IgD-negative memory B cell (primary cell): ENCODE data around the gene LATS1. TPM values are rescaled to one million over a fixed set of nuclear protein-coding genes. Genes with fewer than 3 reads are reported as not detected.
"Not testable (repeated sequence)": the region's sequence is repeated elsewhere in the genome, so short reads cannot be mapped to it uniquely, and the experiment has no call there.

Experiments
- H3K27ac Mint-ChIP-seq, 3 donors: one replicate each; pipeline ENCODE4 v1.8.0; 2020 to 2022; ENCODE audit warnings: mild to moderate bottlenecking in 3 of 3, mixed read lengths in 3 of 3, moderate library complexity in 1 of 3
- H3K27me3 Mint-ChIP-seq: one replicate; pipeline ENCODE4 v1.8.0; 2021; ENCODE audit warnings: mixed read lengths
- H3K36me3 Mint-ChIP-seq: one replicate; pipeline ENCODE4 v1.8.0; 2020; ENCODE audit warnings: mild to moderate bottlenecking, mixed read lengths
- H3K4me1 Mint-ChIP-seq, 3 donors: one replicate each; pipeline ENCODE4 v1.8.0; 2020 to 2022; ENCODE audit warnings: mixed read lengths in 3 of 3, mild to moderate bottlenecking in 1 of 3
- H3K4me3 Mint-ChIP-seq, 4 donors: one replicate each; pipeline ENCODE4 v1.8.0; 2020 to 2022; ENCODE audit warnings: mild to moderate bottlenecking in 4 of 4, mixed read lengths in 4 of 4, moderate library complexity in 3 of 4
- H3K9me3 Mint-ChIP-seq, 3 donors: one replicate each; pipeline ENCODE4 v1.8.0; 2020 to 2021; ENCODE audit warnings: mixed read lengths in 3 of 3, mild to moderate bottlenecking in 1 of 3
- polyA plus RNA-seq: library from polyadenylated mRNA; unstranded; fragments of 300-500 nt; fragmentation: Illumina TruSeq; gene quantifications from one replicate; pipeline ENCODE4 v1.2.3, GENCODE V29; 2021

LATS1 gene
- 12.4 TPM for polyA plus RNA-seq

DNA sequence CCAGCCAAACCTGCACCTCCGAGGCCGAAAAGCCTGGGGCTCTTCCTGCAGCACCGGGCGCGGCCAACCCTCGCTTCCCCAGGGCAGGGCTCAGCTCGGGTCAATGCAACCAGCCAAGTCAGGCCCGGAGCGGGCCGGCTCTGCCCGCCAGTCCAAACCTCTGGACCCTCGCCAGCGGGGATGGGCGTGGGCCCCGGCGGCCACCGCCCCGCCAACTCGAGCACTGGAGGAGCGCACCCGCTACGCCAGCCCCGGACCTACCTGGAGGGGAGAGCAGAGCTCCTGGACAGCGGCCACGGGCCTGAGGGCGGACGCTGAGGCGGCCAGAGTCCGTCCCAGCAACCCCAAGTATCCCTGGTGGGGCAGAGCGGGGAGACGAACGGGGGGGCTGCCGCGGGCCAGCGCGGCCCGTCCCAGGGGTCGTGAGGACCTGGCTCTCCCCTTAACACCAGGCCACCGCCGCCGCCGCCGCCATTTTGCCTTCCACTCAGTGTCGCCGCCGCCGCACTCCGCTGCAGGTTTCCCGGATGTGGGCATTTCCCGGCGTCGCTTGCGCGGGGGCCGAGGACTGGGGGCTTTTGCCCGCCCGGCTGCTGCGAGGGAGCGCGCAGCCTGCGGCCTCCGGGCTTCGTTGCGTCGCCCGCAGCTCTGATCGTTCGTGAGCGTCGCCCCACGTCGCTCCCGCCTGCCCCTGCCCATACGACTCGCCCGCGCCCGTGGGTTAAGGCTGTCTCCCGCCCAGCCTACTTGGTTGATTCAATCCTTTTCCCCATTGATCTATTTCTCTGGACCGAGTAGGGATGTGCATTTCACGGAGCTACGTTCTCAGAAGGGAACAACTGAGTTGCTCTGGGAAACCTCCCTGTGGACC is at the start of gene LATS1:
Gene LATS1, minus strand, starts transcription at position 514 of the 871 bp plus-strand sequence. CDS start 15,975 bp downstream, outside the sequence.
- H3K27me3 Mint-ChIP-seq: no peaks in the 10 kb centered on the region
- no peaks in the 10 kb centered on the region for H3K36me3 Mint-ChIP-seq
- H3K4me3 Mint-ChIP-seq: peak within 1 kb of the TSS; percentile 91 to 100 (median 96)
- no peaks in the 10 kb centered on the region for H3K9me3 Mint-ChIP-seq
- H3K27ac Mint-ChIP-seq: peak within 1 kb of the TSS; percentile 96 to 98 (median 98)
- H3K4me1 Mint-ChIP-seq: peaks cover 16 to 25% (median 23%) of the 10 kb centered on the region in 3 donors

DNA sequence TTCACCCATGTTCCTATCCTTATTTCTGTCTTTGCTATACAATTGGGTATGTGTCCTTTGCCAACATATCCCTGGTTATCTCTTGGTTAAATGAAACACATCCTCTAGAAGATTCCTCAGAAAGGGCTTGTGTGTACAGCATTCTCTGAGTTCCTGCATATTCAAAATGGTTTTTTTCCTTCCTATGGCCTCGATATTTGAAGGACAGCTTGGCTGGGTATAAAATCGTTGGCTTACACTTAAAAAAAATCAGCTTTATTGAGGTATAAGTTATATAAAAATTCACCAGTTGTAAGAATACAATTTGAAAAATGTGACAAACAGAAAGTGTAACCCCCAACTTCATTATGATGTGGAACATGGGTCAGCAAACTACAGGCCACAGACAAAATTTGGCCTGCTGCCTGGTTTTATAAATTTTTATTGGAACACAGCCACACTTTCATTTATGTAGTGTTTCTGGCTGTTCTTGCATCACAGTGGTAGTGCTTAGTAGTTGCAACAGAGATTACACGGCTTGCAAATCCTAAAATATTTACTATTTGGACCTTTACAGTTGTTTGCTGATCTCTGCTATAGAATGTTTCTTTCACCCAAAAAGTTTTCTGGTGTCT is 48.4 kb upstream of the LATS1 start:
- H3K36me3 Mint-ChIP-seq: peaks cover 13% of the 10 kb centered on the region
- H3K4me3 Mint-ChIP-seq: no peak overlapping the region
- H3K27me3 Mint-ChIP-seq: no peaks in the 10 kb centered on the region
- peaks cover 13 to 22% (median 15%) of the 10 kb centered on the region in 3 donors for H3K4me1 Mint-ChIP-seq
- no peak overlapping the region for H3K27ac Mint-ChIP-seq
- peaks cover 0 to 2% (median 0%) of the 10 kb centered on the region in 3 donors for H3K9me3 Mint-ChIP-seq

DNA sequence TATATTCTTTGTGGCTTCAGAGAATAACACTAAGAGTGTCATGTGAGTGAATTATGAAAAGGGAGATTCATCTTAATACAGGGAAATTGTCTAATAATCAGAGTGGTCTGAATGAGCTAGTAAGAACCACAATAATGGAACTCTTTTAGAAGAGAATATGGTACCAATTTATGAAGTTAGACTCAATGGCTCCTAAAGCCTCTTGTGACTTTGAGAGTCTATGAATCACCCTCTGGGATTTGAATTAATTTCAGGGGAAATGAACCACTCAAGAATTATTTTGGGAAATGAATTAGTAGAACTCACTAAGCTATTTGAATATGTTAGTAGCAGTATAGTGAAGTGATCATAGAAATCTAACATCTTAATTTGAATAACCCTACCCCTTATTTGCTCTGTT is 46.0 kb upstream of the LATS1 start:
- no peak overlapping the region for H3K27ac Mint-ChIP-seq
- H3K36me3 Mint-ChIP-seq: peaks cover 13% of the 10 kb centered on the region
- H3K27me3 Mint-ChIP-seq: no peaks in the 10 kb centered on the region
- H3K4me1 Mint-ChIP-seq: peaks cover 14 to 23% (median 22%) of the 10 kb centered on the region in 3 donors
- H3K9me3 Mint-ChIP-seq: peaks cover 0 to 2% (median 0%) of the 10 kb centered on the region in 3 donors
- no peak overlapping the region for H3K4me3 Mint-ChIP-seq

DNA sequence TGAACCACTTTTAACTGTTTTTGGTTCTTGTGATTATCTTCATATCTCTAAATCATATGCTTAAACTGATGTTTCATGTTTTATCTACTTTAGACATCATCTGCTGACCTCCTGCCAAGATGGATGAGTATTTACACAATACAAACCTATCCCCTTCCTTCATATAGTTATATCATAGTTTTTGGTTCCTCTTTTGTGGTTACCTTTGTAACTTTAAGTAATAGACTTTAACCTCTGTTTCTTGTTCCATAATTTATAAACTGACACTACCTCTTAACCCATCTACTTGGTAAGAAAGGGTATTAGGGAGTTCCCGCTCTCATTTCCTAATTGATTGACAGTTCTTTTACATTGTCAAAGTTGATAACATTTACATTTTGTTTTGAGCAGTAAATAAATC is 43.5 kb upstream of the LATS1 start:
- no peaks in the 10 kb centered on the region for H3K27me3 Mint-ChIP-seq
- H3K36me3 Mint-ChIP-seq: peaks cover 7% of the 10 kb centered on the region
- H3K4me1 Mint-ChIP-seq: peaks cover 19 to 23% (median 19%) of the 10 kb centered on the region in 3 donors
- no peaks in the 10 kb centered on the region for H3K9me3 Mint-ChIP-seq
- H3K4me3 Mint-ChIP-seq: no peak overlapping the region
- peak overlapping the region in 1 of 3 donors; percentile 5 for H3K27ac Mint-ChIP-seq

DNA sequence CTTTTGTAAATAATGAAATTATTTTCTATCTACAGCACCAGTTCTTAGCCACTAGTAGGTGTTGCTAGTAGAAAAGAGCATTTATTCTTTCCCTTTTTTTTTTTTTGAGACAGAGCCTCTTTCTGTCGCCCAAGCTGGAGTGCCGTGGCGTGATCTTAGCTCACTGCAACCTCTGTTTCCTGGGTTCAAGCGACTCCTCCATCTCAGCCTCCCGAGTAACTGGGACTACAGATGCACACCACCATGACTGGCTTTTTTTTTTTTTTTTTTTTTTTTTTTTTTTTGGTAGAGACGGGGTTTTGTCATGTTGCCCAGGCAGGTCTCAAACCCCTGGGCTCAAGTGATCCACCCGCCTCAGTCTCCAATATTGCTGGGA is 38.3 kb upstream of the LATS1 start:
- peaks cover 17 to 25% (median 24%) of the 10 kb centered on the region in 3 donors for H3K4me1 Mint-ChIP-seq
- H3K9me3 Mint-ChIP-seq: no peaks in the 10 kb centered on the region
- peaks cover 3% of the 10 kb centered on the region for H3K36me3 Mint-ChIP-seq
- H3K27ac Mint-ChIP-seq: peak overlapping the region in 1 of 3 donors; percentile 74
- no peaks in the 10 kb centered on the region for H3K27me3 Mint-ChIP-seq
- no peak overlapping the region for H3K4me3 Mint-ChIP-seq

DNA sequence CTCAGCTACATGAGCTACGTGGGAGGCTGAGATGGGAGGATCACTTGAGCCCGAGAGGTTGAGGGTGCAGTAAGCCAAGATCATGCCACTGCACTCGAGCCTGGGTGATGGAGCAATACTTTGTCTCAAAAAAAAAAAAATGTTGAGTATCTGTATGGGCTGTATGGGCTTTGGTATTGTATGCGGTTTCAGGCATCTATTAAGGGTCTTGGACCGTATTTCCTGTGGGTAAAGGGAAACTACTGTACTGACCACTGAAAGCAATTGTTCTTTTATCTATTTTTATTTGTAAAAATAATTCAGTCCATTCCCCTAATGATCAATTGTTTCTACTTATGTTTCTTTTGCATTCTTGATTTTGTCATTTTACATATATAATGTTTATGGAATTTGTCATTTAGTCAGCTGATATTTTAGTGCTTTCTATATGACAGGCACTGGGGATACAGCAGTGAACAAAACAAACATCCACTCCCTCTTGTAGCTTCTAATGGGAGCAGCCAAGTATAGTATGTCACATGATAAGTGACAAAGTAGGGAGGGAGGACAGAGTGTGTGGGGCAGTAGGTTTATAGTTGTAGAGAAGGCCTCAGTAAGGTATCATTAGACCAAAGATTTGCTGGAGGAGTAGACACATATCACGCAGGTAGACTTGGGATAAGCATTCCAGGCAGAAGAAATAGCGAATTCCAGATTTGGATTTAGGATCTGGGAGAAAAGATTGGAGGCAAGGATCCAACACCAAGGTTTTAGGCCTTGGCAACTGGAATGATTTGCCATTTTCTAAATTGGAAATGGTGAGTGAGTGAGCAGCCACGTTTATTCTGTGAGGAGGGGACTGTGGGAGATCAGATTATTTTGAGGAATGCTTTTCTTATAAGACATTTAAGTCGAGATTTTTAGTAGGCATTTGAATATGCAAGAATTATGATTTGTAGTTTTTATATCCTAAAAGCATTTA is 37.7 kb upstream of the LATS1 start:
- no peak overlapping the region for H3K4me3 Mint-ChIP-seq

DNA sequence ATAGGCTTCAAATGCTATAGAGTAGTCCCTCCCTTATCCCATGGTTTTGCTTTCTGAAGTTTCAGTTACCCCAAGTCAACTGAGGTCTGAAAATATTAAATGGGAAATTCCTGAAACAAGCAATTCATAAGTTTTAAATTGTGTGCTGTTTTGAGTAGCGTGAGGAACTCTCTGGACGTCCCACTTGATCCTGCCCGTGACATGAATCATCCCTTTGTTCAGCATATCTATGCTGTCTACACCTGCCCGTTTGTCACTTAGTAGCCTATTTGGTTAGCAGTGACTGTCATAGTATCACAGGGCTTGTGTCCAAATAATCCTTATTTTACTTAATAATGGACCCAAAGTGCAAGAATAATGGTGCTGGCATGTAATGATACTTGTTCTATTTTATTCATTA is 36.6 kb upstream of the LATS1 start:
- no peaks in the 10 kb centered on the region for H3K27me3 Mint-ChIP-seq
- H3K4me3 Mint-ChIP-seq: no peak overlapping the region
- no peak overlapping the region for H3K27ac Mint-ChIP-seq
- H3K4me1 Mint-ChIP-seq: peaks cover 12 to 26% (median 23%) of the 10 kb centered on the region in 3 donors
- no peaks in the 10 kb centered on the region for H3K36me3 Mint-ChIP-seq
- no peaks in the 10 kb centered on the region for H3K9me3 Mint-ChIP-seq

More for the DNA sequence above, 37.7 kb upstream of the LATS1 start:
- Mint-ChIP-seq H3K36me3 (peaks cover 3% of the 10 kb centered on the region), H3K27me3 (no peaks in the 10 kb centered on the region), H3K27ac (peak overlapping the region in 1 of 3 donors; percentile 74), H3K4me1 (peaks cover 18 to 27% (median 23%) of the 10 kb centered on the region in 3 donors), H3K9me3 (no peaks in the 10 kb centered on the region)

DNA sequence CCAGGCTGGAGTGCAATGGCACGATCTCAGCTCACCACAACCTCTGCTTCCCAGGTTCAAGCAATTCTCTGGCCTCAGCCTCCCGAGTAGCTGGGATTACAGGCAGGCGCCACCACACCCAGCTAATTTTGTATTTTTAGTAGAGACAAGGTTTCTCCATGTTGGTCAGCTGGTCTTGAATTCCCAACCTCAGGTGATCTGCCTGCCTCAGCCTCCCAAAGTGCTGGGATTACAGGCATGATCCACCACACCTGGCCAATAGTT is 35.4 kb upstream of the LATS1 start:
- peaks cover 12 to 28% (median 23%) of the 10 kb centered on the region in 3 donors for H3K4me1 Mint-ChIP-seq
- H3K27ac Mint-ChIP-seq, H3K36me3 Mint-ChIP-seq, H3K27me3 Mint-ChIP-seq, H3K9me3 Mint-ChIP-seq, H3K4me3 Mint-ChIP-seq: not testable (repeated sequence)

DNA sequence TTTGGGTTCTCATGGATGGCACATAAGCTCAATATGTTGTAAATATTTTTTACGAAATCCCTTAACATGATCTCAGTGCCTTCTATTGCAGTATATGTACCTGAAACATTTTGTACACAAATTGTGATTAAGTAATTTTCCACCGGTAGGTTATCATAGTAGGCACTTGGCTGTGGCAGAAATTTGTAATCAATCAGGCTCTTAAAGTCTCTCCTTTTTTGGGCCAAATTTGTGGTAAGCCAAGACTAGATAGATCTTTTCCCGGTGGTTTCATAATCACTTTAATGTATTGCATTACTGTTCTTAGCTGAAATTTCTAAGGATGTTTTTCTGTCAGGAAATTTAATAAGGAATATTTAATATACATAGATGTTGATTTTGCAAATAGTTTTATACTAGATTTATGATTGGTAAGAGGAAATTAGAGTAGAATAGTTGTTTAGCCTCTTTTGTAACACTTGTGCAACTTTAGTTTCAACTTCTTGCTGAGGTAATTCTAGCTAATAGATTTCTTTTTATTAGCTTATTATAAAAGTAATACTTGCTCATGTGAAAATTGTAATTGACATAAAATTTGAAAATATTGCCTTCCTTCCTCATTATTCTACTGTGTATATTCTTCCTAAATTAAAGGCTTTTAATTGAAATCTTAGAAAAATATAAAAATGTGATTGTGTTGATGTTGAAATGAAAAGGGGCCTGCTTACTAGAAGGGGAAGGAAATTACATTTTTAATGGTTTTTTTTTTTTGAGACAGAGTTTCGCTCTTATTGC is 34.9 kb upstream of the LATS1 start:
- no peaks in the 10 kb centered on the region for H3K9me3 Mint-ChIP-seq
- H3K27ac Mint-ChIP-seq: no peak overlapping the region
- H3K4me3 Mint-ChIP-seq: peak overlapping the region in 2 of 4 donors; percentile 72 to 75
- no peaks in the 10 kb centered on the region for H3K36me3 Mint-ChIP-seq
- H3K27me3 Mint-ChIP-seq: no peaks in the 10 kb centered on the region
- peaks cover 12 to 28% (median 23%) of the 10 kb centered on the region in 3 donors for H3K4me1 Mint-ChIP-seq

DNA sequence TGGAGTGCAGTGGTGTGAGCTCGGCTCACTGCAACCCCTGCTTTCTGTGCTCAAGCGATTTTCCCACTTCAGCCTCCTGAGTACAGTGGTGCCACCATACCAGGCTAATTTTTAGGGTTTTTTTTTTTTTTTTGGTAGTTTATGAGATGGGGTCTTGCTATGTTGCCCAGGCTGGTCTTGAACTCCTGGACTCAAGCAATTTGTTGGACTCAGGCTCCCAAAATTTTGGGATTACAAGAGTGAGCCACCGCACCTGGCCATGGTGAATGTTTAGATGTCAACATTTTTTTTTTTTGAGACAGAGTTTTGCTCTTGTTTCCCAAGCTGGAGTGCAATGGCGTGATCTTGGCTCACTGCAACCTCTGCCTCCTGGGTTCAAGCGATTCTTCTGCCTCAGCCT is 34.0 kb upstream of the LATS1 start:
- H3K27me3 Mint-ChIP-seq, H3K36me3 Mint-ChIP-seq, H3K9me3 Mint-ChIP-seq, H3K27ac Mint-ChIP-seq: not testable (repeated sequence)
- peaks cover 17 to 25% (median 25%) of the 10 kb centered on the region in 3 donors for H3K4me1 Mint-ChIP-seq
- H3K4me3 Mint-ChIP-seq: peak overlapping the region in 3 of 4 donors; percentile 22 to 72 (median 46)

DNA sequence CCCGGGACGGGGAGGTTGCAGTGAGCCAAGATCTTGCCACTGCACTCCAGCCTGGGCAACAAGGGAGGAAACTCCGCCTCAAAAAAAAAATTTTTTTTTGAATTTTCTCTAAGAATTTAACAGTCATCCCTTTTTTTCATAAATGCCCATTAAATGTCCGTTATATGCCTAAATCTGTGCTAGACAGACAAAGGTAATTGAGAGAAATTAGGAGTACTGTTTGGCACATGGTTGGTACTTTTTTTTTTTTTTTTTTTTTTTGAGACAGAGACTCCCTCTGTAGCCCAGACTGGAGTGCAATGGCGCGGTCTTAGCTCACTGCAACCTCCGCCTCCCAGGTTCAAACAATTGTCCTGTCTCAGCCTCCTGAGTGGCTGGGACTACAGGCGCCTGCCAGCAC is 33.3 kb upstream of the LATS1 start:
- Mint-ChIP-seq H3K4me1 (peaks cover 24 to 32% (median 31%) of the 10 kb centered on the region in 3 donors), H3K36me3 (no peaks in the 10 kb centered on the region), H3K27ac (peak overlapping the region in 1 of 3 donors; percentile 91)

DNA sequence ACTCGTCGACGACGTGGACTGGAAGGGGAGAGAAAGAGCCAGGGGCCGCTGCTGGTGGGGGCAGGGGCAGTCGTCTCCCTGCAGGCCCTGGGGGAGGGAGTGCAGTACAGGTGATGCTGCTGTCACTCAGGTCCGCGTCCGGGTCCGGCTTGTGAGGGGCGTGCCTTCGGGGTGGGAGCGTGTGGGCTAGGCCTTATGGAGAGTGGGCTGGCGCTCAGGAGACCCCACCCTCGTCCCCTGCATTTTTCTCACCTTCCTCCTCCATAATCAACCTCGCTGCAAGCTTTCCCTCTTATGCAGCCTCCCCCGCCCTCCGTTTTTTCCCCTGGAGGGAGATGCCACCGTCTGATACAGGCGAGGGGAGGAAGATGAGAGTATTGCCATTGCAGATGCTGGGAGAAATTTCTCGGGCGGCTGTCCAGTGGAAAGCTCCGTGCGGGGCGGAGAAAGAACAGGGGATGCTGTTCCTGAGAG is 32.3 kb upstream of the LATS1 start:
- H3K36me3 Mint-ChIP-seq: no peaks in the 10 kb centered on the region
- no peaks in the 10 kb centered on the region for H3K27me3 Mint-ChIP-seq
- peak overlapping the region; percentile 90 to 95 (median 94) for H3K4me3 Mint-ChIP-seq
- H3K4me1 Mint-ChIP-seq: peaks cover 24 to 34% (median 28%) of the 10 kb centered on the region in 3 donors
- no peaks in the 10 kb centered on the region for H3K9me3 Mint-ChIP-seq
- peak overlapping the region; percentile 86 to 91 (median 86) for H3K27ac Mint-ChIP-seq

More for the DNA sequence above, 33.3 kb upstream of the LATS1 start:
- Mint-ChIP-seq H3K9me3 (no peaks in the 10 kb centered on the region), H3K27me3 (no peaks in the 10 kb centered on the region), H3K4me3 (peak overlapping the region in 1 of 4 donors; percentile 72)

DNA sequence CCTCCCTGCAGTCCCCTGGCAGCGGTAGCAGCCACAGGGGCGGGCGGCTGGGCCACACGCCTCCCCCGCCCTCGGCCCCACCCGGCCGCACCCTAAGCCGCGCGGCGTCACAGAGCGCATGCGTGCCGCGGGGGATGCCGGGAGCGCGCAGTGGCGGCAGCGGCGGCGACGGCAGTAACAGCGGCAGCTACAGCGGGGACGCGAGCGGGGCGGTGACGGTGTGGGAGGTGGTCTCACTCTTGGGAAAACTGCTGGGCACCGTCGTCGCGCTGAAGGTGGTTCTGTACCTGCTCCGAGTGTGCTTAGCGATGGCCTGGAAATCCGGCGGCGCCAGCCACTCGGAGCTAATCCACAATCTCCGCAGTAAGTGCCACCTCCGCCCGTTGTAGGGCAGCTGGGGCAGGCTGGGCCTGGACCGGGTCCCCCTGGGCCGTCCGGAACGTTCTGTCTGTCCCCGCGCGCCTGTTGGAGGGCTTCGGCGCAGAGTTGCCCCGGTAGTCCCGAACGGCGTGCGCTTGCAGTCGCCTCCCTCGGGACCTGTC is 31.8 kb upstream of the LATS1 start, which contains the start of gene PCMT1:
Gene PCMT1, plus strand, starts transcription at position 148 of the 542 bp plus-strand sequence. Its CDS starts 161 bp downstream, at position 309.
- H3K4me1 Mint-ChIP-seq: peaks cover 24 to 31% (median 25%) of the 10 kb centered on the region in 3 donors

More for the DNA sequence above, 31.8 kb upstream of the LATS1 start, which contains the start of gene PCMT1:
- H3K36me3 Mint-ChIP-seq: no peaks in the 10 kb centered on the region
- H3K9me3 Mint-ChIP-seq: no peaks in the 10 kb centered on the region
- no peaks in the 10 kb centered on the region for H3K27me3 Mint-ChIP-seq
- peak within 1 kb of the TSS; percentile 90 to 95 (median 94) for H3K4me3 Mint-ChIP-seq
- H3K27ac Mint-ChIP-seq: peak within 1 kb of the TSS; percentile 86 to 91 (median 86)
